Measurements from ENCODE around the gene MPHOSPH10.
"Not testable (repeated sequence)": the region's sequence is repeated elsewhere in the genome, so short reads cannot be mapped to it uniquely, and the experiment has no call there.

Gene MPHOSPH10

DNA sequence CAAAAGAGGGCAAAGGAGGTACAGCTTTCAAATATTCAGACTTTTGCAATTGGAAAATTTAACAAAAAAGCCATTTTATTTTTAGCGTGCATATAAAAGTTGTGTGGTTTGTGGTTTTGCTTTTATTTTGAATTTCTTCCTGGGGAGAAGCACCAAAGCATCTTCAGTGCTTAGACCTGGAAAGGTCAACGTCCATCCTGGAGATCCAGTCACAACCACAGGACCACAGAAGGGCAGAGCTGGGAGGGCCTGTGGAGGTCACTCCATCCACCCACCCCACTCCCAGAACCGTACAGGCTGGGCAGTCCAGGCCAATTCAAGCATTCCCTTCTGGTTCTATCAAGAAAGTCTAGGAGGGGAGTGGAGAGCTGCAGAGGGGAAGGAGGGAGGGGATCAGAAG is 43.8 kb downstream of the MPHOSPH10 start:
- DNase-seq: no peak

DNA sequence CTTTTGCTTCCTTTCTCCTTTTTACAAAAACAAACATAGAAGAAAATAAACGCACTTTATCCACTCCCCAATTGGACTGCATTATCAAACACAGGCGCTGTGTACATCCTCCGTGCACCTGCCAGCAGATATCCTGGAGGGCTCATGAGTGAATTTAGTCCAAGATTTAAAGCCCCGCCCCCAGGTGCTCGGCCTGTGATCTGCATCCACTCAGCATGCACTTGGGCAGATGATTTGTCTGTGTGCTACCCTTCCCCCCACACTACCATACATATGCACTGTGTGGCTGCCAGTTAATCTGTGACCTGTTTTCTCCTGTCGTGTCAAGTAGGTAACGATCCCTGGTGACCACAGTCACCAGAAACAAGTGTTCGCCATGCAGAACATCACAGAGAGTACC is 48.4 kb downstream of the MPHOSPH10 start:
- DNase-seq: not testable (repeated sequence)

DNA sequence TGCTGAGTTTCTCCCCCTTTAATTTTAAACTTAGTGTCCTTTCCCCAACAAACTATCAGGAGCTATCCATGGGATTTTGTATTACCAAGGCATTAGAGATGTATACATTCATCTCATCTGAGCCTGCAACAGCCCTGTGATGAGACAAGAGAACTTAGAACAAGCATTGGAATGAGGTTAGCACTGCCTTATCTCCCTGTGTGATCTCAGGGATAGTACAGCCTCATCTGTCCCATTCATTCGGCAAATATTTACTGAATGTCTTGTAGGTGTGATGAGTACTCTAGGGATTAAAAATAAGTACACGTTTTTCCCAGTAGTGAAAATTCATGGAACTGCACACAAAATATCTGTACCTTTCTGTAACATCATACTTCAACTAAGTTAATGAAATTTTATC is 50.9 kb downstream of the MPHOSPH10 start:
- no peak for DNase-seq

DNA sequence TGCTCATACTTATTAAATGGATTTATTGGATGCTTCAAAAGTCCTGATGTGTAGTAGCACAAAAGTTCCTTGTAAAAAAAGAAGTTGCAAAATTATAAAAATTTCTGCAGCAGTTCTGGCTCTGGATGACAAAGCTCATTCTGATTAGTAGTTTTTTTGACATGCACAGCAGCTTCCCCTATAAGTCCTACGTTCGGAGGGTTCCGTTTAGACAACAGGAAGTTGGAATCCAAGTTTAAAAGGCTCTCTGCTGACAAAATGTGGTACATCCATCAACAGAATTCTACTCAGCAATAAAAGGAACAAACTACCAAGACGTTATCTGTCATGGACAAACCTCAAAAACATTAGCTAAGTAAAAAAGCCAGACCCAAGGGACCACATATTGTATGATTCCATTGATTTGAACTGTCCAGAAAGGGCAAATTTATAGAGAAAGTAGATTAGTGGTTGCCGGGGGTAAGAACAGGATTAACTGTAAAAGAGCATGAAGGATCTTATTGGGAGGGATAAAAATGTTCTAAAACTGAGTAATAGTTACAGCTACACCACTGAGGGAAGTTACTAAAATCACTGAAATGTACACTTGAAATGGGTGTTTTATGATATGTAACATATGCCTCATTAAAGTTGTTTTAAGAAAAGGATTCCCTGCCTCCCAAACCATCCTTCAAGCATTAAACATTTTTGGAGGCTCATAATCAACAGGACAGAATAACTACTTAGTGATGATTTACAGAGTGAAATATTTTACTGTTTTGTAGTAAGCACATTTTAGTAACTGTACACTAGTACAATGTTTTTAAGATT is 53.1 kb downstream of the MPHOSPH10 start:
- peak in 1 of 3 donors; percentile 7 for DNase-seq

DNA sequence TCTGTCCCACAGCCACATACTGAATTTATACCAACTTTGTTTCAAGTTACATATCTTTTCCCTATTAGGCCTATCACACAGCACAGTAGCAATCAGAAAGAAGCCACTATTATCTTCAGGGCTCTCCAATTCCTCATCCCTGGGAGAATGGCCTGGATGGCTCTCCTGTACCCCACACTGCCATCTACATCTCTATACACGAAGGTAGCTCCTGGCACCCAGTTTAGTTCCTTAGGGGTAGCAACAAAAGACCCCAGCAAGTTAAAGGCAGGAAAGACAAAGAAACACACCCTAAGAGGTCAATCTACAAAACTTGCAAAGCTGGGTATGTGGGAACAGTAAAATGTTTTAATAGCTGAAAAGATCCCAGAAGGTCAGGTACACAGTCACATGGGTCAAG is 56.5 kb downstream of the MPHOSPH10 start:
- DNase-seq: no peak

- DNase-seq: no peak
Observed at GRCh38 chr2:71187589-71187988, 57.2 kb downstream of the MPHOSPH10 start.

GRCh38 chr2:71190656-71191569 is 60.5 kb downstream of the MPHOSPH10 start:
- peak; percentile 6 to 20 (median 19) for DNase-seq

DNA sequence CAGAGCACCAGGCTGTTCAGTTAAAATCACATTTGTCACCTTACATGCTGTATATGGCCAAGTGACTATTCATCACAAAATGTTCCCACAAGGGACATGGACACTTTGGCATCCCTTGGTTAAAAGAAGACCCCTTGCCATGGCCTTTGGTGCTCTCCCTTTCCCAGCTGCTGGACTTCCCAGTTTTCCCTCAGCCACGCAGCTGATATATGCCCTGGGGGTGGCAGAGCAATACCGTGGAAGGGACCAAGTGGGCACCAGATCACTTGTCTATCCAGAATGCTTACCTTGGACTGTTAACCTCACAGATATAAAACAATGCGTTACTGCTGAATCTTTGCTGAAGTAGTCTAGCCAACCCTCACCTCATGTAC is 61.1 kb downstream of the MPHOSPH10 start:
- DNase-seq: no peak

Measured in suppressor macrophage treated with lipopolysaccharide for 1 hour (primary cell).